H9 (cell line): Measurements from ENCODE around the gene AMOT. TPM values are rescaled to one million over a fixed set of nuclear protein-coding genes. Genes with fewer than 3 reads are reported as not detected.

Experiments
- DNase-seq: peaks from one replicate; pipeline ENCODE4 v3.0.0-alpha.2; 2017
- H2AFZ ChIP-seq: one replicate; pipeline ENCODE4 v1.6.1; 2013; ENCODE audit warnings: mild to moderate bottlenecking, low read length, control low read depth, moderate library complexity
- H2AK5ac ChIP-seq: 2 replicates; pipeline ENCODE4 v1.6.1; 2013; ENCODE audit warnings: low read length, control low read depth, mixed read lengths; ENCODE audit not compliant: insufficient read length
- H2BK120ac ChIP-seq: one replicate; pipeline ENCODE4 v1.6.1; 2013; ENCODE audit warnings: low read depth, mild to moderate bottlenecking, low read length, control low read depth, inconsistent platforms; ENCODE audit not compliant: poor library complexity, severe bottlenecking
- H2BK12ac ChIP-seq: 2 replicates; pipeline ENCODE4 v1.6.1; 2013; ENCODE audit warnings: low read length, control low read depth, mixed read lengths, low read depth; ENCODE audit not compliant: insufficient read length
- H2BK15ac ChIP-seq: 2 replicates; pipeline ENCODE4 v1.6.1; 2013; ENCODE audit warnings: low read depth, low read length, control low read depth
- H2BK20ac ChIP-seq: one replicate; pipeline ENCODE4 v1.6.1; 2013; ENCODE audit warnings: low read depth, mild to moderate bottlenecking, low read length, control low read depth, inconsistent platforms; ENCODE audit not compliant: poor library complexity, severe bottlenecking
- H2BK5ac ChIP-seq: 2 replicates; pipeline ENCODE4 v1.6.1; 2013; ENCODE audit warnings: low read length, control low read depth, mixed read lengths; ENCODE audit not compliant: insufficient read length
- H3K14ac ChIP-seq: 2 replicates; pipeline ENCODE4 v1.6.1; 2013; ENCODE audit warnings: low read length, control low read depth; ENCODE audit not compliant: insufficient read depth
- H3K18ac ChIP-seq: 2 replicates; pipeline ENCODE4 v1.6.1; 2013; ENCODE audit warnings: low read depth, mild to moderate bottlenecking, mixed read lengths, low read length, control low read depth; ENCODE audit not compliant: insufficient read length
- H3K23ac ChIP-seq: 2 replicates; pipeline ENCODE4 v1.6.1; 2013; ENCODE audit warnings: low read length, control low read depth, mixed read lengths, low read depth; ENCODE audit not compliant: insufficient read length
- H3K23me2 ChIP-seq: 2 replicates; pipeline ENCODE4 v1.6.1; 2013; ENCODE audit warnings: low read depth, mild to moderate bottlenecking, mixed read lengths, low read length, control low read depth; ENCODE audit not compliant: insufficient read length, poor library complexity, severe bottlenecking
- H3K27ac ChIP-seq: 2 replicates; pipeline ENCODE4 v1.5.1; 2013; ENCODE audit warnings: low read length, control low read depth, mixed read lengths, low read depth; ENCODE audit not compliant: insufficient read length
- H3K27me3 ChIP-seq: 2 replicates; pipeline ENCODE4 v1.6.1; 2013; ENCODE audit warnings: low read length, control low read depth, inconsistent platforms; ENCODE audit not compliant: insufficient read depth
- H3K4ac ChIP-seq: 2 replicates; pipeline ENCODE4 v1.6.1; 2013; ENCODE audit warnings: low read depth, mild to moderate bottlenecking, control low read depth, inconsistent platforms, low read length, moderate library complexity
- H3K4me1 ChIP-seq: 2 replicates; pipeline ENCODE4 v1.6.1; 2013; ENCODE audit warnings: low read length, control low read depth, inconsistent platforms; ENCODE audit not compliant: insufficient read depth
- H3K4me2 ChIP-seq: 2 replicates; pipeline ENCODE4 v1.6.1; 2013; ENCODE audit warnings: low read length, control low read depth, mixed read lengths; ENCODE audit not compliant: insufficient read length, insufficient read depth
- H3K56ac ChIP-seq: 2 replicates; pipeline ENCODE4 v1.6.1; 2013; ENCODE audit warnings: low read depth, mild to moderate bottlenecking, mixed read lengths, low read length, control low read depth; ENCODE audit not compliant: insufficient read length
- H3K79me1 ChIP-seq: 2 replicates; pipeline ENCODE4 v1.6.1; 2013; ENCODE audit warnings: low read depth, mild to moderate bottlenecking, moderate library complexity, low read length, control low read depth, inconsistent platforms; ENCODE audit not compliant: insufficient read depth, poor library complexity, severe bottlenecking
- H3K79me2 ChIP-seq: 2 replicates; pipeline ENCODE4 v1.6.1; 2013; ENCODE audit warnings: low read length, control low read depth, inconsistent platforms; ENCODE audit not compliant: insufficient read depth
- H3K9ac ChIP-seq: 2 replicates; pipeline ENCODE4 v1.6.1; 2013; ENCODE audit warnings: low read length, control low read depth, mixed read lengths; ENCODE audit not compliant: insufficient read length; ENCODE audit errors: extremely low read depth
- H3K9me3 ChIP-seq: one replicate; pipeline ENCODE4 v1.6.1; 2013; ENCODE audit warnings: low read depth, low read length, inconsistent platforms; ENCODE audit not compliant: control insufficient read depth
- H3T11ph ChIP-seq: one replicate; pipeline ENCODE4 v1.6.1; 2013; ENCODE audit warnings: mild to moderate bottlenecking, low read length, control low read depth, inconsistent platforms
- H4K20me1 ChIP-seq: one replicate; pipeline ENCODE4 v1.6.1; 2013; ENCODE audit not compliant: control insufficient read depth, insufficient read length, insufficient read depth
- H4K5ac ChIP-seq: 2 replicates; pipeline ENCODE4 v1.6.1; 2013; ENCODE audit warnings: low read depth, mild to moderate bottlenecking, mixed read lengths, low read length, control low read depth; ENCODE audit not compliant: insufficient read length
- H4K8ac ChIP-seq: replicated peaks from 2 replicates; pipeline ENCODE4 v1.6.1; 2013; ENCODE audit warnings: low read length, control low read depth, mixed read lengths, low read depth; ENCODE audit not compliant: insufficient read length
- H4K91ac ChIP-seq: 2 replicates; pipeline ENCODE4 v1.6.1; 2013; ENCODE audit warnings: low read depth, mild to moderate bottlenecking, moderate library complexity, mixed read lengths, low read length, control low read depth; ENCODE audit not compliant: insufficient read length
- H3K27ac Mint-ChIP-seq, 3 experiments: 2 replicates in 2 of 3; 3 replicates in 1 of 3; pipeline ENCODE4 v1.8.0; 2020 to 2021; ENCODE audit warnings: mixed read lengths in 3 of 3, mild to moderate bottlenecking in 1 of 3, moderate library complexity in 1 of 3
- H3K27me3 Mint-ChIP-seq: 2 replicates; pipeline ENCODE4 v1.8.0; 2021; ENCODE audit warnings: low read depth, mild to moderate bottlenecking, moderate library complexity, mixed read lengths
- H3K36me3 Mint-ChIP-seq, 3 experiments: 2 replicates in 2 of 3; 3 replicates in 1 of 3; pipeline ENCODE4 v1.8.0; 2020 to 2021; ENCODE audit warnings: low read depth in 3 of 3, mixed read lengths in 3 of 3; ENCODE audit not compliant: insufficient read depth in 1 of 3
- H3K4me1 Mint-ChIP-seq, 2 experiments: 2 replicates each; pipeline ENCODE4 v1.8.0; 2020; ENCODE audit warnings: mixed read lengths in 2 of 2
- H3K4me3 Mint-ChIP-seq, 2 experiments: 2 replicates in 1 of 2; 3 replicates in 1 of 2; pipeline ENCODE4 v1.8.0; 2020 to 2021; ENCODE audit warnings: mild to moderate bottlenecking in 2 of 2, mixed read lengths in 2 of 2, moderate library complexity in 1 of 2
- H3K9me3 Mint-ChIP-seq, 2 experiments: 2 replicates in 1 of 2; 3 replicates in 1 of 2; pipeline ENCODE4 v1.8.0; 2020; ENCODE audit warnings: mild to moderate bottlenecking in 2 of 2, mixed read lengths in 2 of 2, moderate library complexity in 1 of 2
- CTCF ChIP-seq: fragments of 200-600 bp; sonication (generic); conservative IDR thresholded peaks from 3 replicates; pipeline ENCODE4 v1.8.0; 2021; ENCODE audit warnings: antibody characterized with exemption, mild to moderate bottlenecking
- WGBS: extraction: QIAGEN DNeasy Blood & Tissue Kit; methylation state at CpG from one replicate; pipeline ENCODE4 v1.1.7; 2013; ENCODE audit warnings: missing lambda C conversion rate, low lambda C conversion rate, mixed read lengths; ENCODE audit not compliant: insufficient read length; ENCODE audit errors: extremely low coverage; 5-methylcytosine and 5-hydroxymethylcytosine counted together
- total RNA-seq: library from RNA; stranded (reverse); gene quantifications from 2 replicates; pipeline ENCODE4 v1.2.1, GENCODE V29; 2021

The AMOT gene
- total RNA-seq, 1 experiment from 2014 or later: 17.6 TPM

GRCh38 chrX:112766774-112767173 lies 73.9 kb downstream of the AMOT start:
- no peak overlapping the region for H3K27ac Mint-ChIP-seq

More at GRCh38 chrX:112766774-112767173, 73.9 kb downstream of the AMOT start:
- Histone ChIP-seq H2BK120ac (no peak overlapping the region), H2BK12ac (no peak overlapping the region), H2BK20ac (no peak overlapping the region), H3K4ac (no peak overlapping the region), H3K56ac (no peak overlapping the region), H3K79me1 (no peaks in the 10 kb centered on the region), H3K27me3 (no peaks in the 10 kb centered on the region), H3K18ac (no peak overlapping the region), H3K23ac (no peak overlapping the region), H3K4me1 (no peaks in the 10 kb centered on the region), H2AFZ (no peak overlapping the region), H3K9me3 (no peaks in the 10 kb centered on the region), H3K79me2 (no peaks in the 10 kb centered on the region), H2BK15ac (no peak overlapping the region), H4K5ac (no peak overlapping the region), H3T11ph (no peak overlapping the region), H3K23me2 (peaks cover 3% of the 10 kb centered on the region), H4K20me1 (no peaks in the 10 kb centered on the region), H3K4me2 (no peak overlapping the region), H3K14ac (no peak overlapping the region), H3K9ac (no peak overlapping the region), H4K8ac (no peak overlapping the region), H2BK5ac (no peak overlapping the region), H4K91ac (no peak overlapping the region), H2AK5ac (no peak overlapping the region), H3K27ac (no peak overlapping the region)
- Mint-ChIP-seq H3K27me3 (no peaks in the 10 kb centered on the region; the same call in 1 of the 2 replicates), H3K36me3 (no peaks in the 10 kb centered on the region), H3K9me3 (no peaks in the 10 kb centered on the region), H3K4me3 (no peak overlapping the region), H3K4me1 (no peaks in the 10 kb centered on the region)
- WGBS: no CpG with 5 or more reads among the region's 2 CpGs
- TF ChIP-seq CTCF: no peak
- no peak for DNase-seq
